Measurements from ENCODE around the gene ZAP70.

Gene ZAP70

DNA sequence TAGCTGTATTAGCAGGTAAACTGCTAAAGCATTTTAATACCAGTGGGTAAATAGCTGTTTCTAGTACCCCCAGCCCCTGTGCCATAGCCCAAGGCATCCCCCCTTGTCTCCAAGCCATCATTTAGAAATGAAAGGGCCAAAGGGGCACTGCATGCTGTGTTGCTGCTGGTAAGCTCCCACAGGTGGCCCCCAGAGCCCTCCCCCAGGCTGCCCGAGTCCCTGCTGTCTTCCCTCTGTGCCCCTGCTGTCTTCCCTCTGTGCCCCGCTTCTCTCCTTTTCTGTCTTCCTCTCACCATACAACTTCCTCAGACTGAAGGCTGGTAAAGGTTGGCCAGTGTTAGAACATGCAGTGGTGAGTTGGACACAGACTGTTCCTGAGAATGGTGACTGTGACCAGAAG, 42.1 kb downstream of the ZAP70 start:
- no peak for DNase-seq

DNA sequence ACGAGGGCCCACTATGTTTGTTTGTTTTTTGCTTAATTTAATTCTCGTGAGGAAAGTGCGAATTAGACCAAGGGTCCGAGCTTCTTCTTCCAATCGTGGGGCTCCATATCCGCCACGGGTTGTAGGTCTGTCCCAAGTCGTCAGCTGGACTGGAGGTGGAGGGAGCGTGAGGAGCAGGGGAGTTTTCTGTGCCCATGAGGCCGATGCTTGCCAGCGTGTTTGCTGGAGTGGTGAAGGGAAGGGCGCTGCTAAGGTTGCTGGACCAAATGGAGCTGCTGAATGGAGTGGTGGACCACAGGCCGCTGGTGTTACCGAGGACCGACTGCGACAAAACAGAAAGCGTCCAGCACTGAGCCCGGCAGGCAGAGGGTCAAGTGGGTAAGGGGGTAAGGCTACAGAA, 43.7 kb downstream of the ZAP70 start:
- DNase-seq, result no peak

DNA sequence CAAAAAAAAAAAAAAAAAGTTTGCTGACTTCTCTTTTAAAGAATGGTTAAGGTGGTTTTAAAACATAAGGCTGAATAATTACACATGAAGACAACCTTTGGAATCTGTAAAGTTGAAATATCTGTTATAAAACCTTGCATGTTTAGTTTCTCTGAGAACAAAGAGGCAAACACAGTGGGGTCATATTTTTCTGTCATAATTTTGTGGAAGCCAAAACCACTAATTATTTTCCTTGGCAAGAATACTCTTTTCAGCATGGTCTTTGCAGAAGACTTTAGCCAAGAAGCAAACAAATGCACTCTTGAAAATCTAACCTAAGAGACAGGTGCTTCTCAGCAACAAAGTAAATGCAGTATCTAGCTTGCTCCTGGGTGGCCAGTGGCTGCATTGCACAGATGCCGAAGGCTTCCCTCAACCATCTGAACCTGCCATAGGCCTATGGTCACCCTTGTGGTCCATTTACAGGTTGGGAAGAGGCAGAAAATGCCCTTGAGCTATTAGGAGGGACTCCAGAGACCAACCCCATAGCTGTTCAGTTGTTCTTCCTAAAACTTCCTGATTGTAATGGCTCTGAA, 44.8 kb downstream of the ZAP70 start:
- no peak for DNase-seq

DNA sequence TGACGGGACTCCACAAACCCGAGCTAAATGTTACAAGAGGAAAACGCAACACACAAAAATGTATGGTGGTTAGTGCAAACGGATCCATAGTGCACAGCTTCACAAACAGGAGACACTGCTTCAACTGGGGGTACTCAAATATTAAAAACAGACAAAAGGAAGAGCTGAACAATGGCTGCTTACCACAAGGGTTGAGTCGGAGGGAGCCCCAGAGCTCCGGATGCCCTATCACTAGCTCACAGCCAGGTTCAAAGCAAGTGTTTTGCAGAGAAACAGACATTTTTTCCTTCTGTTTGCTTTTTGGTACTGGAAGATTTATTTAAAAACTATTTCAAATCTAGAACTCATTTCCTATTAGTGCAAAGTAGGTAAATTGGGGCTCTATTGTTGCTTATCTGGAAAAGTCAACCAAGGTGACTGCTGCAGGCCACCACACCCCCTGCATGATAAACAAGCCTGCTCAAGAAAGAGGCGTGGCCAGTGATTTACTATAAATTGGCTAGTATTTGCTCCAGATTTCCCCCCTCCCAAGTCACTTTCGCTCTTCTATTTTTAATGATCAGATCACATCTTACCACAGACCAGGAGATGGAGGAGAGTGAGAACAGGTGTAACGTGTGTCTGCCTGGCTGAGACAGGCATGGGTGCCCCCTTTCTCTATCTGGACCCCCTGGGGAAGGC, 46.5 kb downstream of the ZAP70 start:
- DNase-seq, result no peak

DNA sequence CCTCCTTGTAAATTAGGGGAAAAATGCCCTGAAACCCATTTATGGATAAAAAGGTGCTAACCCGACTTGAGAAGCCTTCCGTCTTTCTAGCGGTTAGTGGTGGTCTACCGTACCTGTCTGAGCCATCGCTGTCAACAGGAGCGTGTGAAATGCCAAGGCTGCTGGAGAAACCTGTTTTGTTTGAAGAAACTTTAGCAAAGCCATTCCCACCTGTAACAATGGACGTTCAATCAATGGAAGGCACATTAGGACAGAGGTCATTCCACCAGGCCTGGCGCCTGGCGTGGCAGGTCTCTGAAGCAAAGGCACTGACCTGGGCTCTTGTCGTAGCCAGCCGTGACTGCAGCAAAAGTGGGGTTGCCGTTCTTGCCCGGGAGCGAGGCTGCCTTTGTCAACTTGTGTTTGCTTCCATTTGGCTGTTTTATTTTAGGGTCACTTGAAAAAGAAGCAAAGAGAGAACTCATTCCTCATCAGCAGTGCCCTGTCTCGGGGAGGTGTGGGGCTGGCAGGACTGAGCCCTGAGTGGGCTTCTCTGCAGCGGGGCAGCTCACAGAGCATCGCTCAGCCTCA, 47.2 kb downstream of the ZAP70 start:
- no peak for DNase-seq

DNA sequence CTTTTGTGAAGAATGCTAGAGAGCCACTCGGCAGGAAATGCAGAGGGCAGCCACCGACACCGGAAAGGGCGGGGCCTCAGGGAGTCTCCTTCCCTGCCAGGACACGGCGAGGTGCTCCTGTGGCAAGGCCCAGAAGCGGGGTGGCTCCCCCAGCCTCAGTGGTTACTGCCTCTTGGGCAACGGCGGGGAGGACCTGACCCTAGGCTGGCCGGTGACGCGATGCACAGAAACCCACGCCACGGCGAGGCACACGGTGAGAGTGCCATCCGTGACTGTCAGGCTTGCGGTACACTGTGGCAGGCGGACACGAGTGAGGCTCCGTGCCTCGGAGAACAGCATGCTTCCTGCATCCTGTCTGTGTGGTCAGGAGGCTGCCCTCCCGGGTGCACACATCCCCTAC, 47.8 kb downstream of the ZAP70 start:
- peak; percentile 55 for DNase-seq

DNA sequence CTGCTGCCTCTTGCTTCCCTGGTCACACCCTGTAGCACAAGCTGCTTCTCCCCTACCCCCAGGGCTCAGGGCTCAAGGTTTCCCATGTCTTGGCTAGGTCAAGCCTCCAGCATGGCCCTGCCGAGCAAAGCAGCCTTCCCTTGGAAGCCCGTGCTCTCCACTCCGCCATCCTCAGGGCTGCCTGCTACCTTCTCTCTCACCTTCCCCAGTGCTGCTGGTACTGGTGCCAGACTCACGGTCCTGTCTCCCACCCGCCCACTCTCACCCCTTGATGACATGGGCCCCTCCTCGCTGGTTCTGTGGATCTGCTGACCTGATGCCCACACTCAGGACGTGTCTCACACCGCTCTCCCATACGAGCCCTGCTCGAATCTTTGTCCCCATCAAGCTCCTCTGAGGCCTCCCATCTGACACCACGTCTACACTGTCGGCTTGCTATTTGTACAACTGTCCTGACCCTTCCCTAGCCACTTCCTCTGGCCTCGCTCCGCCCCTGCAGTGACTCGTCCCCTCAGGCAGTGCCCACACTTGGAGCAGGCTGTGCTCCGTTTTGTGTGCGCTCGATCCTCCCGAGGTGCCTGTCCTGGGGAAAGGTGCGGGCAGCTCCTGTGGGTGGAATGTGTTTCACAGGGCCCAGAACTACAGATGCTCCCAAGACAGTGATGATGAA, 49.9 kb downstream of the ZAP70 start:
- DNase-seq, result no peak

DNA sequence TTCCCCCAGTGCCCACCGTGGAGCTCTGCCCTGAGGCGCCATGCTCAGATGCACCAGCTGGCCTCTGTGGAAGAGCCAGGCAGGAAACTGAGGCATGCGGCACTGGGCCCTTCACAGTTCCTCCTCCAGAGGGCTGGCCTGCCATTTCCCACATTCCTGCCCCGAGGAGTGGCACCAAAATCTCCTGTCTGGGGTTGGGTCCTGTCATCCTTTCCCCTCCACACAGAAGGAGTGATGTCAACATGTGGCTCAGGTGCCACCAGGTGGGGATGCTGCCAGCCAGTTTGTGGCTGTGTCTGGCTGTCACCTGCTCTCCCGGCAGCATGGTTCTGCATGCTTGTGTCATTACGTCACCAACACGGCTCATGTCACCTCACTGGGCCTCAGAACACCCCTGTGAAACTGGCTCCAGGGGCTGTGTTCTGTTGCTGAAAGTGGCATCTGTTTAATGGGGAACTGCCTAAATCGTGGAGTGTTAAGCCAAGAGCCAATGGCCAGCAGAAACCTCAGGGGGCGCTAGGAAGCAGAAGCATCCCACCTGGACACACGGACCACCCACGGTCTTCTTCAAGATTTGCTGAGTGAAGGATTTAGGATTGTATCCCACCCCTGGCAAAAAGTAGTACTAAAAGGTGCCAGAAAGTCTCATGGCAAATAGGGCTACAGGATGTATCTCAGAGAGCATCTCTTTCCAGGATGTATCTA, 51.3 kb downstream of the ZAP70 start:
- DNase-seq, result no peak

DNA sequence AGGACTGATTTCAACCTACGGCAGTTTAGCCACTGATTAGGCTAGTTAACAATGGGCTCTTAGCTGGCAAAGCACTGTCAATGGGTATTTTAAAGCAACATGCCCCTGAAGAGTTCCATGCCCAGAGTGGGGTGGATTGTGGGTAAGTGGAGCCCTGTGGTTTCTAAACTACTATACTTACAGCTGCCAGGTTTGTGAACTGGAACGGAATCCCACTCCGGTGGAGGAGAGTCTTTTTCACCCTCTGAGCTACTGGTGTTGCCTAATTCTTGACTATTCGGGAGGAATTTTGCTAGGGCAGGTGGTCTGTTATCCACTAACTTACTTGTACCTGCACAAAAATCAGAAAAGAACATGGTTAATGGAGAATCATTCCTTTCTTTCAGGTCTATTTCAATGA, 52.6 kb downstream of the ZAP70 start:
- no peak for DNase-seq

DNA sequence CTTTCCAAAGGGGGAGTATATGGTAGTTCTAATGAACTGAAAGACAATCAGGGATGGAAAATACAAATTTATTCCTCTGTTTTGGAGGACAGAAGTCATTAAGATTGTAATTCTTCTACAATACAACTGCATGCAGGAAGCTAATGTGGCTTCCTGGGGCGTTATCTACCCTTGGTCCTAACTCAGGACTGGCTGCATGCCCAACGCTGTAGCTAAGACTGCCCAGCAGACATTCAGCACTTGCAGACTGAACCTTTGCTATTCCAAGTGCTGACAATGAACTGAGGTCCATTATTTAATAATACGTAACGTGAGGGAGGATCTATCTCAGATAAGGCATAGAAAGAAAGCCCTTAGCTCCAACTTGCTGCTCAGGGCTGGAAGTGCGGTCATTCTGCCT, 53.2 kb downstream of the ZAP70 start:
- DNase-seq, result no peak

DNA sequence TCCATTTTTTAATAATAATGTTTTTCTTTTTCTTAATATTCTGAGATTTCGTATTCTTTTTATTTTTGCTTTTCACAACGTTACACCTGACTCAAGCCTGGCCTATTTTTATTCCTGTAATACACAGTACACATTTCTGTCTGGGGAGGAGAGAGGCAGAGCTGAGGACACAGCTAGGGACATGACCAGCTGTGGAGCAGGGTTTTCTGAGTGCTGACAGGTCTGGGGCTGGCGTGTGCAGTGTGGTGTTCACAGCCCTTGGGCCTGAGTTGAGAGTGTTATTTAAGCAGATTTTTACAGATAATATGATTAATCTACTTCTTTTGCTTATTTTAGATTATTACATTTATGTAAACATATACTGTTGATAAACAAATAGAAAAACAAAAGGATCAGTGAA, 55.9 kb downstream of the ZAP70 start:
- no peak for DNase-seq

DNA sequence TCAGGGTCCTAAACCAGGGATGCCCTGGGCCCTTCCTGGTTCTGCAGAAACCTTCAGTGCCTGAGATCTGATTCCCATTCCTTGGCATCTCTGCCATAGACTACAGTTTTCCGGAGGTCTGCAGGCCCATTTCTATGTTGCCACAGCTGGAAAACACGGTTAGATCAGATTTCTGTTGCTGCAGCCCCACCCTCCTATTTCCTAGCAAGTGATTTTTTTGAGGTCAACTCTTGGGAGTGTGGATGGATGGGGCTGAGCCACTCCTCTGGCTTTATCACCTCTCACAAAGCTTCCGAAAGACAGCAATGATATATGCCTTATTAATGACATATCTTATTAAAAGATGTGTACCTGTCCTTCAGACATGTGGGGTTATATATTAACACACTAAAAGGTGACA, 56.3 kb downstream of the ZAP70 start:
- no peak for DNase-seq

DNA sequence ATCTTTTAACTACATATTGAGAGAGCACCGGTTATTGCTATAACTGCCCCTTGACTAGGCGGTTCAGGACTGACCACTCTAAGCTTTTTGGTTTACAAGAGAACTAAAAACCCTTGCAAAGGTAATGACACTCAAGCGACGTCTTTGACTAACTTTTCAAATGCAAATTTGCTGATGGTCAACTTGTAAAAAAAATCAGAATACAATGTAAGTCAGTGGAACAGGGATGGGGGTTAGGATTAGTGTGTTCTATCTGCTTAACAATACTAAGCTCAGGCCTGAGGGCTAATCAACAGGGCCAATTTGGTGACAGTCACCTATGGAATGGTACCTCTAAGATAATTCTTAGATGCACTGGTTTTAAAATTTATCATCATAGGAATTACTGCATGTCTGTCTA, 57.1 kb downstream of the ZAP70 start:
- no peak for DNase-seq

DNA sequence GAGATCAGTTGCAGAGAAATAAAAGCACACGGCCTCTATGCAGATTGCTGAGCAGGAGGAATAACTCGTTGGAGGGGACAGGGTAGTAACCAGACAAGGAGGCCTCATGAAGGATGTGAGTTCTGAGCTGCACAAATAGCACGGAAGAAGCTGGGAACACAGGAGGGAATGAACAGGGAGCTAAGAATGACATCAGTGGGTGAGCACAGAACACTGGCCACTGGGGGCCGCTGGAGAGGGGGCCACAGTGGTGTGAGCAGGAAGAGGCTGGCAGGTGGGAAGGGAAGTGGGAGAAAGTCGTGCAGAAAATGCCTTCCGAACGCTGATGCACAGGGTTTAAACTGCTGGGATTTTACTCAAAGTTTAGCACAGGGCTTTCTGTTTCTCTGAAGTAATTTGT, 61.0 kb downstream of the ZAP70 start:
- DNase-seq, result no peak

DNA sequence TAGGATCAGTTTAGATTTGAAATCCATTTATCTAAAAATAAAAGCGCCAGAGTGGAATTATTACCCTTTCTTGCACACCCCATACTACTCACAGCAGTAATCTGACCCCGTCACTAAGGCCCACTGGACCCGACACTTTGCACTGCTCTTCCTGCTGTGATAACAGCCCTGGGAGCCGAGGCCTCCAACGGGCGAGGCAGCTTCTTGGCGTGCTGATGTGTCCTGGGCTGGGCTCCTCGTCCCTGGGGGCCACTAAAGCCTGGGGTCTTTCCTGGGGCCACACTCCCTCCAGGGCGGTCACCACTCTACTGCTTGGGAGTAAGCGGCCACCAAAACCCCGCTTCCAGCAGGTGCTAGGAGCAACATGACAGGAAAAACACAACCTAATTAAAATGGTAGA, 61.7 kb downstream of the ZAP70 start:
- no peak for DNase-seq

DNA sequence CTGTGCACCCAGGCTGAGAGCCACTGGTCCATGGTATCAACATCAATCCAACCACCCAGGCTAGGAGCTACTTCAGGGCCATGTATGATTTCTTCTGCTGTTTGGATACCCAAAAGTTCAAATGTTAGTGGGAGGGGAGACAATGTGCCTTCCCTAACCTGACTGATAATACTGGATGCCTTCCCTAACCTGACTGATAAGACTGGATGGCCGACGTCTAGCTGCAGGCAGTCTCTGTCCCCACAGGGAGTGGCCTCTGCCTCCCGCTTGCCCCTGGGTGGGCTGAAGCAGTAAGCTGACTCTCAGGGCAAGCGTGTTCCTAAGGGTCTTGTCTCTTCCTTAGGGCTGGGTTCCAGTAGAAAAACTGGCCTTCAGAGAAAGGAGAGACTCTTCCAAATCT, 65.8 kb downstream of the ZAP70 start:
- no peak for DNase-seq

DNA sequence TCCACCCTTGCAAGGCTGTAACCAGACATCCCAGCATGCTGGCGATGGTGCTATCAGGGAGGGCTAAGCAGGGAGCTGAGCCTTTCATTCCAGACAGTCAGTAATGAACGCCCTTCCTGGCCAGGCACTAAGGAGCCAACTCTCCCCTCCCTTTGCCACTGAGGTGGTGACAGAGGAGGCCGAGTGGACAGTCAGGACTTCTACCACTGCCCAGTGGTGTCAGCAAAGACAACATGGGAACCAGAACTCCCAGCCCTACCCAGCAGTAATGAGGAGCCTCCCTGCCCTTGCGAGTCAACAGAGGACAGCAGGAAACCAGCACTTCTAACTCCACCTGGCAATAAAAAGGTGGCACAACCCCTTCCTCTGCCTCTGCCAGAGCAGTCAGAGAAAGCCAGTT, 68.6 kb downstream of the ZAP70 start:
- no peak for DNase-seq

DNA sequence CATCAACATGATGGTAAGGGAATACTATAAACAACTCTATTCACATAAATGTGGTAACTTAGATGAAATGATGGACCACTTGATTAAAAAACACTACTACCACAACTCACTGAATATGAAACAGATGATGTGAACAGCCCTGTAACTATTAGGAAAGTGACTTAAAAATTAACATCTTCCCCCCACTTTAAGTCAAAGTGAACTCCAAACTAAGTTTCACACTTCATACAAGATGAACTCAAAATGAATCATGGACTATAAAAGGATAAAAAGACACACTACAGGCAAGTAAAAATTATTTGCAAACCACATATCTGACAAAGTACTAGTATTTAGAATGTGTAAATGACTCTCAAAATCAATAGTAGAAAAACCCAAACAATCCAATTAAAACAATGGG, 71.6 kb downstream of the ZAP70 start:
- DNase-seq, result no peak

DNA sequence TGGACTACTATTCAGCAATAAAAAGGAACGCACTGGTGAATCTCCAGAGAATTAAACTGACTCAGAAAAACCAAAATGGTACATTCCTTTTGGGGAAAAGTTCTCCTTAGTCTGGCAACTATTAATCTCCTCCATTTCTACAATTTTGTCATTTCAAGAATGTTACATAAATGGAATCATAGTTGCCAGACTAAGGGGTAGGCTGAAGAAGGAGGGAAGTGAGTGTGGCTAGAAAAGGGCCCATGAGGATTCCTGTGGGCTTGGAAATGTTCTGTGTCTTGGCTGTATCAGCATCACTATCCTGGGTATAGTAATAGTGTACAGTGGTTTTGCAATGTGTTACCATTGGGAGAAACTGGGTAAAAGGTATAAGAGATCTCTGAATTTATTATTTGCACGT, 72.4 kb downstream of the ZAP70 start:
- DNase-seq, result no peak

DNA sequence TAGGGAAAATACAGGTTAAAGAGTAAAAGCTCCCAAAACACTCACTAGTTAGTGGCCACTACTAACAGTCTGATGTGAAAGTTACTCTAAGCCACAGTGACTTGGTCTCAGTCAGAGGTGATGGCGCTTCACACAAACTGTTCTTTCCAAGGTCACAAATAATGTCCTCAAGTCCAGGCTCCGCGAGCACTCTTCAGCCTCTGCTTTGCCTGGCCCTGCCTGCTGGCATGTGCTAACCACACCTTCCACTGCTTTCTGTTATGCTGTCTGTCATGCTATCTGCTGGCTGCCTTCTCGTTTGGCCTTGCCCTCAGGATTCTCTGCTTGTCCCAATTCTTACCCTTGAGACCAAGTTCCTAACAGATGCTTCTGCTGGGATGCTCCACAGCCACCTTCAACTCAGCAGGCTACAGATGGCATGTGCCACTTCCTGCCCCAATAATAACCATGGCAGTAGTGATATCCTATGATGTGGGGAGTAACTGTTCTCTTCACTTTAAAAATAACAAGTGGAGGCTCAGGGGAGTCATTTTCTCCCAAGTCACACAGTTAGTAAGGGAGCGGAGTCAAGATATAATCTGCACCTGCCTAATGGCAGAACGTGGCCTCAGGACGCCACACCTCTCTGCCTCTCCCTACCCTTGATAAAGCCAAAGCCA, 75.7 kb downstream of the ZAP70 start:
- DNase-seq, result no peak
